ENCODE data around the gene SNX14. TPM values are rescaled to one million over a fixed set of nuclear protein-coding genes. Genes with fewer than 3 reads are reported as not detected.

The SNX14 gene
- total and polyA plus RNA-seq, 2 donors, result 51.7 to 207 TPM

GRCh38 chr6:85496009-85496579 lies 97.6 kb downstream of the SNX14 start:
- Histone ChIP-seq H3K4me1 (ENCODE audit: control insufficient read depth in 2 of 2, insufficient read depth in 2 of 2, low read length in 2 of 2) (no peaks in the 10 kb centered on the region), H3K4me3 (ENCODE audit: low read length in 2 of 2) (no peak overlapping the region), H3K9me3 (ENCODE audit: control insufficient read depth in 2 of 2, insufficient read depth in 1 of 2, low read length in 1 of 2) (peaks cover 0 to 9% of the 10 kb centered on the region in 2 donors), H3K27ac (ENCODE audit: low read depth in 1 of 2, low read length in 1 of 2) (no peak overlapping the region), H3K36me3 (ENCODE audit: control insufficient read depth in 2 of 2, insufficient read depth in 2 of 2, low read length in 1 of 2) (no peaks in the 10 kb centered on the region), H3K27me3 (ENCODE audit: control insufficient read depth in 2 of 2, insufficient read depth in 1 of 2, low read length in 1 of 2) (no peaks in the 10 kb centered on the region)
- DNase-seq (ENCODE audit: low read depth in 6 of 9, low spot score in 9 of 9), result no peak
- WGBS, result 85% methylated on average over 8 of the region's 8 CpGs

GRCh38 chr6:85494547-85495536 lies 98.8 kb downstream of the SNX14 start:
- no peak overlapping the region for H3K4me3 ChIP-seq (ENCODE audit: low read length in 2 of 2)
- WGBS, result 83% methylated on average over 5 of the region's 5 CpGs
- H3K4me1 ChIP-seq (ENCODE audit: control insufficient read depth in 2 of 2, insufficient read depth in 2 of 2, low read length in 2 of 2), result no peaks in the 10 kb centered on the region
- peaks cover 0 to 9% of the 10 kb centered on the region in 2 donors for H3K9me3 ChIP-seq (ENCODE audit: control insufficient read depth in 2 of 2, insufficient read depth in 1 of 2, low read length in 1 of 2)
- H3K27me3 ChIP-seq (ENCODE audit: control insufficient read depth in 2 of 2, insufficient read depth in 1 of 2, low read length in 1 of 2), result no peaks in the 10 kb centered on the region
- no peak for DNase-seq (ENCODE audit: low read depth in 6 of 9, low spot score in 9 of 9)
- no peak overlapping the region for H3K27ac ChIP-seq (ENCODE audit: low read depth in 1 of 2, low read length in 1 of 2)
- no peaks in the 10 kb centered on the region for H3K36me3 ChIP-seq (ENCODE audit: control insufficient read depth in 2 of 2, insufficient read depth in 2 of 2, low read length in 1 of 2)

- peaks cover 0 to 9% of the 10 kb centered on the region in 2 donors for H3K9me3 ChIP-seq (ENCODE audit: control insufficient read depth in 2 of 2, insufficient read depth in 1 of 2, low read length in 1 of 2)
- no peak for DNase-seq (ENCODE audit: low read depth in 6 of 9, low spot score in 9 of 9)
- H3K27ac ChIP-seq (ENCODE audit: low read depth in 1 of 2, low read length in 1 of 2), result no peak overlapping the region
- H3K4me1 ChIP-seq (ENCODE audit: control insufficient read depth in 2 of 2, insufficient read depth in 2 of 2, low read length in 2 of 2), result no peaks in the 10 kb centered on the region
- H3K4me3 ChIP-seq (ENCODE audit: low read length in 2 of 2), result no peak overlapping the region
- no peaks in the 10 kb centered on the region for H3K27me3 ChIP-seq (ENCODE audit: control insufficient read depth in 2 of 2, insufficient read depth in 1 of 2, low read length in 1 of 2)
- whole genome bisulfite sequencing, result 97% methylated on average over 1 of the region's 1 CpG
- no peaks in the 10 kb centered on the region for H3K36me3 ChIP-seq (ENCODE audit: control insufficient read depth in 2 of 2, insufficient read depth in 2 of 2, low read length in 1 of 2)
These were observed 100.3 kb downstream of the SNX14 start for GRCh38 chr6:85493389-85493788.

GRCh38 chr6:85490516-85491248 lies 103.0 kb downstream of the SNX14 start:
- H3K36me3 ChIP-seq (ENCODE audit: control insufficient read depth in 2 of 2, insufficient read depth in 2 of 2, low read length in 1 of 2), result no peaks in the 10 kb centered on the region
- H3K9me3 ChIP-seq (ENCODE audit: control insufficient read depth in 2 of 2, insufficient read depth in 1 of 2, low read length in 1 of 2), result no peaks in the 10 kb centered on the region
- H3K27me3 ChIP-seq (ENCODE audit: control insufficient read depth in 2 of 2, insufficient read depth in 1 of 2, low read length in 1 of 2), result no peaks in the 10 kb centered on the region
- H3K4me3 ChIP-seq (ENCODE audit: low read length in 2 of 2), result no peak overlapping the region
- 87% methylated on average over 6 of the region's 6 CpGs for WGBS
- no peak for DNase-seq (ENCODE audit: low read depth in 6 of 9, low spot score in 9 of 9)
- no peaks in the 10 kb centered on the region for H3K4me1 ChIP-seq (ENCODE audit: control insufficient read depth in 2 of 2, insufficient read depth in 2 of 2, low read length in 2 of 2)
- no peak overlapping the region for H3K27ac ChIP-seq (ENCODE audit: low read depth in 1 of 2, low read length in 1 of 2)

GRCh38 chr6:85484948-85485347 lies 108.7 kb downstream of the SNX14 start:
- Histone ChIP-seq H3K27me3 (ENCODE audit: control insufficient read depth in 2 of 2, insufficient read depth in 1 of 2, low read length in 1 of 2) (no peaks in the 10 kb centered on the region), H3K4me1 (ENCODE audit: control insufficient read depth in 2 of 2, insufficient read depth in 2 of 2, low read length in 2 of 2) (no peaks in the 10 kb centered on the region), H3K4me3 (ENCODE audit: low read length in 2 of 2) (no peak overlapping the region), H3K36me3 (ENCODE audit: control insufficient read depth in 2 of 2, insufficient read depth in 2 of 2, low read length in 1 of 2) (no peaks in the 10 kb centered on the region), H3K27ac (ENCODE audit: low read depth in 1 of 2, low read length in 1 of 2) (no peak overlapping the region), H3K9me3 (ENCODE audit: control insufficient read depth in 2 of 2, insufficient read depth in 1 of 2, low read length in 1 of 2) (no peaks in the 10 kb centered on the region)
- WGBS, result 99% methylated on average over 5 of the region's 5 CpGs
- DNase-seq (ENCODE audit: low read depth in 6 of 9, low spot score in 9 of 9), result no peak

GRCh38 chr6:85483846-85484245 lies 109.8 kb downstream of the SNX14 start:
- no peak for DNase-seq (ENCODE audit: low read depth in 6 of 9, low spot score in 9 of 9)
- no peaks in the 10 kb centered on the region for H3K36me3 ChIP-seq (ENCODE audit: control insufficient read depth in 2 of 2, insufficient read depth in 2 of 2, low read length in 1 of 2)
- H3K9me3 ChIP-seq (ENCODE audit: control insufficient read depth in 2 of 2, insufficient read depth in 1 of 2, low read length in 1 of 2), result no peaks in the 10 kb centered on the region
- no peak overlapping the region for H3K4me3 ChIP-seq (ENCODE audit: low read length in 2 of 2)
- no peak overlapping the region for H3K27ac ChIP-seq (ENCODE audit: low read depth in 1 of 2, low read length in 1 of 2)
- no peaks in the 10 kb centered on the region for H3K4me1 ChIP-seq (ENCODE audit: control insufficient read depth in 2 of 2, insufficient read depth in 2 of 2, low read length in 2 of 2)
- 88% methylated on average over 4 of the region's 4 CpGs for WGBS
- no peaks in the 10 kb centered on the region for H3K27me3 ChIP-seq (ENCODE audit: control insufficient read depth in 2 of 2, insufficient read depth in 1 of 2, low read length in 1 of 2)

GRCh38 chr6:85482905-85483700 lies 110.6 kb downstream of the SNX14 start:
- 30% methylated on average over 10 of the region's 10 CpGs for WGBS

GRCh38 chr6:85482206-85482904 lies 111.3 kb downstream of the SNX14 start:
- WGBS, result 90% methylated on average over 8 of the region's 8 CpGs
- Histone ChIP-seq H3K27me3 (ENCODE audit: control insufficient read depth in 2 of 2, insufficient read depth in 1 of 2, low read length in 1 of 2) (no peaks in the 10 kb centered on the region), H3K36me3 (ENCODE audit: control insufficient read depth in 2 of 2, insufficient read depth in 2 of 2, low read length in 1 of 2) (no peaks in the 10 kb centered on the region), H3K4me1 (ENCODE audit: control insufficient read depth in 2 of 2, insufficient read depth in 2 of 2, low read length in 2 of 2) (no peaks in the 10 kb centered on the region), H3K9me3 (ENCODE audit: control insufficient read depth in 2 of 2, insufficient read depth in 1 of 2, low read length in 1 of 2) (no peaks in the 10 kb centered on the region), H3K4me3 (ENCODE audit: low read length in 2 of 2) (no peak overlapping the region), H3K27ac (ENCODE audit: low read depth in 1 of 2, low read length in 1 of 2) (no peak overlapping the region)
- DNase-seq (ENCODE audit: low read depth in 6 of 9, low spot score in 9 of 9), result no peak

More at GRCh38 chr6:85482905-85483700, 110.6 kb downstream of the SNX14 start:
- Histone ChIP-seq H3K4me1 (ENCODE audit: control insufficient read depth in 2 of 2, insufficient read depth in 2 of 2, low read length in 2 of 2) (no peaks in the 10 kb centered on the region), H3K9me3 (ENCODE audit: control insufficient read depth in 2 of 2, insufficient read depth in 1 of 2, low read length in 1 of 2) (no peaks in the 10 kb centered on the region), H3K27ac (ENCODE audit: low read depth in 1 of 2, low read length in 1 of 2) (no peak overlapping the region), H3K4me3 (ENCODE audit: low read length in 2 of 2) (no peak overlapping the region), H3K36me3 (ENCODE audit: control insufficient read depth in 2 of 2, insufficient read depth in 2 of 2, low read length in 1 of 2) (no peaks in the 10 kb centered on the region), H3K27me3 (ENCODE audit: control insufficient read depth in 2 of 2, insufficient read depth in 1 of 2, low read length in 1 of 2) (no peaks in the 10 kb centered on the region)
- peak; percentile 27 to 83 (median 64) for DNase-seq (ENCODE audit: low read depth in 6 of 9, low spot score in 9 of 9)

All from thymus (tissue), 11 donors.